HG03521 (cell line): ENCODE results near the gene SOX2.

Experiments
- ATAC-seq: cut with Tn5 transposase; IDR thresholded peaks from one replicate; pipeline ENCODE4 v1.9.1; 2021; ENCODE audit warnings: mild to moderate bottlenecking, moderate library complexity; ENCODE audit not compliant: unreplicated experiment

The SOX2 gene

GRCh38 chr3:181704421-181705085, 7.2 kb upstream of the SOX2 start:
- ATAC-seq, result no peak

- ATAC-seq, result no peak
These were observed 6.6 kb upstream of the SOX2 start for GRCh38 chr3:181705086-181705480.

- ATAC-seq, result no peak
These were observed 3.7 kb upstream of the SOX2 start for GRCh38 chr3:181707980-181708379.

- no peak for ATAC-seq
These were observed 2.0 kb upstream of the SOX2 start for GRCh38 chr3:181709537-181710279.

DNA sequence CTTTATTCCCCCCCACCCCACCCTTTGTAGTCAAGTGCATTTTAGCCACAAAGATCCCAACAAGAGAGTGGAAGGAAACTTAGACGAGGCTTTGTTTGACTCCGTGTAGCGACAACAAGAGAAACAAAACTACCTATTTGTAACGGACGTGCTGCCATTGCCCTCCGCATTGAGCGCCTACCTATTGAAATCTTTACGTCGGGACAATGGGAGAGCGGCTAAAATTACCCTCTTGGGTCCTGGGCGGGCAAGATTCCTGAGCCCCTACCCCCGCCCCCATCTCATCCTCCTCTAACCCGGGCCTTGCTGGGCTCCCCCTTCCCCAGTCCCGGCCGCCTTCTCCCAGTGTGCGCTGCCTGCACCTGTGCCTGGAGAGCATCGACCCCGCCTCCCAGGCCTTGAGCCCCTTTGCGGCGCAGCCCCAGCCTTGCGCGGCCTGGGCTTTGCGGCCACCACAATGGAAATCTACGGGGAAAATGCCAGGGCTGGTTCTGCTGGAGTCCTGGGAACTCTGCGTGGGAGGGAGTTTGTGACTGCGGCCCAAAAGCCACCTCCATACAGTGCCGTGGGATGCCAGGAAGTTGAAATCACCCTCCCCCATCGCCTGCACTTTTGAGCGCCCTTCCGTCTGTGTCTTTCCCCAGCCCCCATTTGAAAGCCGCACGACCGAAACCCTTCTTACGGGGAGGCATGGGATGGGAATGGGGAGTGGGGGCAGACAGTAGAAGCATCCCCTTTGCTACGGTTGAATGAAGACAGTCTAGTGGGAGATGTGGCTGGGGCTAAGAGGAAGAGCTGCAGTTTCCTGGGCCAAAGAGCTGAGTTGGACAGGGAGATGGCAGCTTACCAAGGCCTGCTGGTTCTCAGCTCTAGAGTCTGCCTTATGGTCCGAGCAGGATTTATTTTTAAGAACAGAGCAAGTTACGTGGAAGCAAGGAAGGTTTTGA, 1.1 kb upstream of the SOX2 start:
- ATAC-seq, result no peak

GRCh38 chr3:181712226-181712552, 464 bp downstream of the SOX2 start:
- no peak for ATAC-seq

DNA sequence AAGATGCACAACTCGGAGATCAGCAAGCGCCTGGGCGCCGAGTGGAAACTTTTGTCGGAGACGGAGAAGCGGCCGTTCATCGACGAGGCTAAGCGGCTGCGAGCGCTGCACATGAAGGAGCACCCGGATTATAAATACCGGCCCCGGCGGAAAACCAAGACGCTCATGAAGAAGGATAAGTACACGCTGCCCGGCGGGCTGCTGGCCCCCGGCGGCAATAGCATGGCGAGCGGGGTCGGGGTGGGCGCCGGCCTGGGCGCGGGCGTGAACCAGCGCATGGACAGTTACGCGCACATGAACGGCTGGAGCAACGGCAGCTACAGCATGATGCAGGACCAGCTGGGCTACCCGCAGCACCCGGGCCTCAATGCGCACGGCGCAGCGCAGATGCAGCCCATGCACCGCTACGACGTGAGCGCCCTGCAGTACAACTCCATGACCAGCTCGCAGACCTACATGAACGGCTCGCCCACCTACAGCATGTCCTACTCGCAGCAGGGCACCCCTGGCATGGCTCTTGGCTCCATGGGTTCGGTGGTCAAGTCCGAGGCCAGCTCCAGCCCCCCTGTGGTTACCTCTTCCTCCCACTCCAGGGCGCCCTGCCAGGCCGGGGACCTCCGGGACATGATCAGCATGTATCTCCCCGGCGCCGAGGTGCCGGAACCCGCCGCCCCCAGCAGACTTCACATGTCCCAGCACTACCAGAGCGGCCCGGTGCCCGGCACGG, 991 bp downstream of the SOX2 start:
- ATAC-seq, result no peak

DNA sequence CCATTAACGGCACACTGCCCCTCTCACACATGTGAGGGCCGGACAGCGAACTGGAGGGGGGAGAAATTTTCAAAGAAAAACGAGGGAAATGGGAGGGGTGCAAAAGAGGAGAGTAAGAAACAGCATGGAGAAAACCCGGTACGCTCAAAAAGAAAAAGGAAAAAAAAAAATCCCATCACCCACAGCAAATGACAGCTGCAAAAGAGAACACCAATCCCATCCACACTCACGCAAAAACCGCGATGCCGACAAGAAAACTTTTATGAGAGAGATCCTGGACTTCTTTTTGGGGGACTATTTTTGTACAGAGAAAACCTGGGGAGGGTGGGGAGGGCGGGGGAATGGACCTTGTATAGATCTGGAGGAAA, 1.5 kb downstream of the SOX2 start:
- ATAC-seq, result no peak

DNA sequence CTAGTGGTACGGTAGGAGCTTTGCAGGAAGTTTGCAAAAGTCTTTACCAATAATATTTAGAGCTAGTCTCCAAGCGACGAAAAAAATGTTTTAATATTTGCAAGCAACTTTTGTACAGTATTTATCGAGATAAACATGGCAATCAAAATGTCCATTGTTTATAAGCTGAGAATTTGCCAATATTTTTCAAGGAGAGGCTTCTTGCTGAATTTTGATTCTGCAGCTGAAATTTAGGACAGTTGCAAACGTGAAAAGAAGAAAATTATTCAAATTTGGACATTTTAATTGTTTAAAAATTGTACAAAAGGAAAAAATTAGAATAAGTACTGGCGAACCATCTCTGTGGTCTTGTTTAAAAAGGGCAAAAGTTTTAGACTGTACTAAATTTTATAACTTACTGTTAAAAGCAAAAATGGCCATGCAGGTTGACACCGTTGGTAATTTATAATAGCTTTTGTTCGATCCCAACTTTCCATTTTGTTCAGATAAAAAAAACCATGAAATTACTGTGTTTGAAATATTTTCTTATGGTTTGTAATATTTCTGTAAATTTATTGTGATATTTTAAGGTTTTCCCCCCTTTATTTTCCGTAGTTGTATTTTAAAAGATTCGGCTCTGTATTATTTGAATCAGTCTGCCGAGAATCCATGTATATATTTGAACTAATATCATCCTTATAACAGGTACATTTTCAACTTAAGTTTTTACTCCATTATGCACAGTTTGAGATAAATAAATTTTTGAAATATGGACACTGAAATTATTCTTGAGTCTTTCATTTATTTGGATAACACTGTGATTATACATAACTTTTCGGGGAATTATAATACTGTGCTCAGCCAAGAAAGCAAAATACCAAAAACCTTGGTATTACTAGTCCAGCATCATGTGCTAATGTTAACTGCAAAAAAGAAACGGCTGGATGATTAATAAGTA, 2.2 kb downstream of the SOX2 start:
- no peak for ATAC-seq

- ATAC-seq, result no peak
These were observed 4.0 kb downstream of the SOX2 start for GRCh38 chr3:181715571-181716340.

GRCh38 chr3:181716966-181717365, 5.2 kb downstream of the SOX2 start:
- ATAC-seq, result no peak

DNA sequence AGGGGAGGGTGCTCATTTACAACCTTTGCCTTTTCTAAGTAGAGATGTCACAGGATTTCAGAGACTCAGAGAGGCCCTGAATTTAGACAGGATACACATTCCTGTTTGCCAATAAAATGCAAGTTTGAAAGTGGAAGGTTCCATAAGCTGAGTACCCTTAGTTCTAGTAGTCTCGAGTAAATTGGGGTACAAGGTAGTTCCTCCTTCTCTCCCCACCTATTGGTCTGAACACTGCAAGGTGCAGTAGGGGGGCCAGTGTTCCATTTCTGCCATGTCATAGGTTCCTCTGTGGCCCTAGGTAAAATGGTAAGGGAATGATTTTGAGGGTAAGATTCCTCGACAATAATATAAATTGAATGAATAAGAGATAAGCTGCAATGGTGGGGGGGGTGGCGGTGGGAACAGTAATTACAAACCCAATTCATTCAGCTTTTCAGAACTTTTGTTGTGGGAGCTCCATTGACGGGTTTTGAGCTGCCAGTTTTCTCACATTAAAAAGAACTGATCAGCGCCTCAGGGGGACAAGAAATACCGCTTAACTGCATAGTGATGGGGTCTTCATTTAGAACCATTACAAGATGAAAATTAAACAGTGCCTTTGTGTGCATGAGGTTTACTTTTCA, 5.9 kb downstream of the SOX2 start:
- ATAC-seq, result no peak

- ATAC-seq, result no peak
These were observed 6.6 kb downstream of the SOX2 start for GRCh38 chr3:181718369-181718768.

- ATAC-seq, result no peak
These were observed 7.5 kb downstream of the SOX2 start for GRCh38 chr3:181718987-181719911.

GRCh38 chr3:181719991-181720680, 8.4 kb downstream of the SOX2 start:
- no peak for ATAC-seq

GRCh38 chr3:181721046-181721875, 9.5 kb downstream of the SOX2 start:
- no peak for ATAC-seq
